ENCODE measurements around the gene IL6.
"Not testable (repeated sequence)": the region's sequence is repeated elsewhere in the genome, so short reads cannot be mapped to it uniquely, and the experiment has no call there.

The IL6 gene

DNA sequence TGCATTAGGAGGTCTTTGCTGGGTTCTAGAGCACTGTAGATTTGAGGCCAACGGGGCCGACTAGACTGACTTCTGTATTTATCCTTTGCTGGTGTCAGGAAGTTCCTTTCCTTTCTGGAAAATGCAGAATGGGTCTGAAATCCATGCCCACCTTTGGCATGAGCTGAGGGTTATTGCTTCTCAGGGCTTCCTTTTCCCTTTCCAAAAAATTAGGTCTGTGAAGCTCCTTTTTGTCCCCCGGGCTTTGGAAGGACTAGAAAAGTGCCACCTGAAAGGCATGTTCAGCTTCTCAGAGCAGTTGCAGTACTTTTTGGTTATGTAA, 675 bp downstream of the IL6 start:
- DNase-seq (ENCODE audit: low spot score), result no peak

DNA sequence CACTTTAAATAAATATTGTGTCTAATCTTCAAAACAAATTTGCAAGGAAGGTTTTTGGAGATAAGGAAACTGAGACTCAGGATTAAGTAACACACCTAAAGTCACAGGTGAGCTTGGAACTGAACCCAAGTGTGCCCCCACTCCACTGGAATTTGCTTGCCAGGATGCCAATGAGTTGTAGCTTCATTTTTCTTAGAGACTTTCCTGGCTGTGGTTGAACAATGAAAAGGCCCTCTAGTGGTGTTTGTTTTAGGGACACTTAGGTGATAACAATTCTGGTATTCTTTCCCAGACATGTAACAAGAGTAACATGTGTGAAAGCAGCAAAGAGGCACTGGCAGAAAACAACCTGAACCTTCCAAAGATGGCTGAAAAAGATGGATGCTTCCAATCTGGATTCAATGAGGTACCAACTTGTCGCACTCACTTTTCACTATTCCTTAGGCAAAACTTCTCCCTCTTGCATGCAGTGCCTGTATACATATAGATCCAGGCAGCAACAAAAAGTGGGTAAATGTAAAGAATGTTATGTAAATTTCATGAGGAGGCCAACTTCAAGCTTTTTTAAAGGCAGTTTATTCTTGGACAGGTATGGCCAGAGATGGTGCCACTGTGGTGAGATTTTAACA, 1.5 kb downstream of the IL6 start:
- peak; percentile 48 for DNase-seq (ENCODE audit: low spot score)

DNA sequence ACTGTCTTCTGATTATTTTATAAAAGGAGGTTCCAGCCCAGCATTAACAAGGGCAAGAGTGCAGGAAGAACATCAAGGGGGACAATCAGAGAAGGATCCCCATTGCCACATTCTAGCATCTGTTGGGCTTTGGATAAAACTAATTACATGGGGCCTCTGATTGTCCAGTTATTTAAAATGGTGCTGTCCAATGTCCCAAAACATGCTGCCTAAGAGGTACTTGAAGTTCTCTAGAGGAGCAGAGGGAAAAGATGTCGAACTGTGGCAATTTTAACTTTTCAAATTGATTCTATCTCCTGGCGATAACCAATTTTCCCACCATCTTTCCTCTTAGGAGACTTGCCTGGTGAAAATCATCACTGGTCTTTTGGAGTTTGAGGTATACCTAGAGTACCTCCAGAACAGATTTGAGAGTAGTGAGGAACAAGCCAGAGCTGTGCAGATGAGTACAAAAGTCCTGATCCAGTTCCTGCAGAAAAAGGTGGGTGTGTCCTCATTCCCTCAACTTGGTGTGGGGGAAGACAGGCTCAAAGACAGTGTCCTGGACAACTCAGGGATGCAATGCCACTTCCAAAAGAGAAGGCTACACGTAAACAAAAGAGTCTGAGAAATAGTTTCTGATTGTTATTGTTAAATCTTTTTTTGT, 2.3 kb downstream of the IL6 start:
- no peak for DNase-seq (ENCODE audit: low spot score)

DNA sequence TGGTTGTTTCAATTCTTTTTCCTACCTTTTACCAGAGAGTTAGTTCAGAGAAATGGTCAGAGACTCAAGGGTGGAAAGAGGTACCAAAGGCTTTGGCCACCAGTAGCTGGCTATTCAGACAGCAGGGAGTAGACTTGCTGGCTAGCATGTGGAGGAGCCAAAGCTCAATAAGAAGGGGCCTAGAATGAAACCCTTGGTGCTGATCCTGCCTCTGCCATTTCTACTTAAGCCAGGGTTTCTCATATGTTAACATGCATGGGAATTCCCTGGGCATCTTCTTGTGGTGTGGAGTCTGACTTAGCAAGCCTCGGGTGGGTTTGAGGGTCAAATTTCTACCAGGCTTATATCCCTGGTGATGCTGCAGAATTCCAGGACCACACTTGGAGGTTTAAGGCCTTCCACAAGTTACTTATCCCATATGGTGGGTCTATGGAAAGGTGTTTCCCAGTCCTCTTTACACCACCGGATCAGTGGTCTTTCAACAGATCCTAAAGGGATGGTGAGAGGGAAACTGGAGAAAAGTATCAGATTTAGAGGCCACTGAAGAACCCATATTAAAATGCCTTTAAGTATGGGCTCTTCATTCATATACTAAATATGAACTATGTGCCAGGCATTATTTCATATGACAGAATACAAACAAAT, 3.2 kb downstream of the IL6 start:
- DNase-seq (ENCODE audit: low spot score), result no peak

DNA sequence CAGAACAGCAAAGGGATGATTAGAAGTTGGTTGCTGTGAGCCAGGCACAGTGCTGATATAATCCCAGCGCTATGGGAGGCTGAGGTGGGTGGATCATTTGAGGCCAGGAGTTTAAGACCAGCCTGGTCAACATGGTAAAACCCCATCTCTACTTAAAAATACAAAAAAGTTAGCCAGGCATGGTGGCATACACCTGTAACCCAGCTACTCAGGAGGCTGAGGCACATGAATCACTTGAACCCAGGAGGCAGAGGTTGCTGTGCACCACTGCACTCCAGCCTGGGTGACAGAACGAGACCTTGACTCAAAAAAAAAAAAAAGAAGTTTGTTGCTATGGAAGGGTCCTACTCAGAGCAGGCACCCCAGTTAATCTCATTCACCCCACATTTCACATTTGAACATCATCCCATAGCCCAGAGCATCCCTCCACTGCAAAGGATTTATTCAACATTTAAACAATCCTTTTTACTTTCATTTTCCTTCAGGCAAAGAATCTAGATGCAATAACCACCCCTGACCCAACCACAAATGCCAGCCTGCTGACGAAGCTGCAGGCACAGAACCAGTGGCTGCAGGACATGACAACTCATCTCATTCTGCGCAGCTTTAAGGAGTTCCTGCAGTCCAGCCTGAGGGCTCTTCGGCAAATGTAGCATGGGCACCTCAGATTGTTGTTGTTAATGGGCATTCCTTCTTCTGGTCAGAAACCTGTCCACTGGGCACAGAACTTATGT, 4.1 kb downstream of the IL6 start:
- DNase-seq (ENCODE audit: low spot score), result no peak

DNA sequence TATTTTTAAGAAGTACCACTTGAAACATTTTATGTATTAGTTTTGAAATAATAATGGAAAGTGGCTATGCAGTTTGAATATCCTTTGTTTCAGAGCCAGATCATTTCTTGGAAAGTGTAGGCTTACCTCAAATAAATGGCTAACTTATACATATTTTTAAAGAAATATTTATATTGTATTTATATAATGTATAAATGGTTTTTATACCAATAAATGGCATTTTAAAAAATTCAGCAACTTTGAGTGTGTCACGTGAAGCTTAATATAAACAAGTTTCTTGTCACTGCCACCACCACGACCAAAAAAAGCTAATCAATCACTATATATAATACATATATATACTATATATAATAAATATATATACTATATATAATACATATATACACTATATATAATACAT, 4.8 kb downstream of the IL6 start:
- DNase-seq (ENCODE audit: low spot score), result no peak

DNA sequence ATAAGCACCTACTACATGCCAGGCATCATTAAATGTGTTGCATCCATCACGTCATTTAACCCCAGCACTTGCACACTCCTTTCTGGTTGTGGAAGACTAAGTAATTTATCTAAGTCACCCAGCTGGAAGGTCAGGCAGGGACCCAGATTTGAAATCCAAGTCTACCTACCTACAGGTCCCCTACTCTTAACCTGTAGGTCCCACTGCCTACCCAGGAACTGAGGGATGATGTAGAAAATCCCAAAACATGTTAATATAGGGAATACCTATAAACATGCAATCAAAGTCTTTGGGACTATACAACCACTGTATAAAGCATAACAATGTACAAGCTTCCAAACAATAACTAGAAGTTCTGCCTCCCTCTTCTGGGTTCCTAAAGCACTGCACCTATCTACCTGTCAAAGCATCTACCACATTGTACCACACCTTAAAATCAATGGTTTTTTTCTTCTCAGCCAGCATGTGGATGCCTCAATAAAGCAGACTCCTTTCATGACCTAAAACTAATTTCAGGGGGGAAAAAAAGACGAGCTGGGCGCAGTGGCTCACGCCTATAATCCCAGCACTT, 5.6 kb downstream of the IL6 start:
- no peak for DNase-seq (ENCODE audit: low spot score)

DNA sequence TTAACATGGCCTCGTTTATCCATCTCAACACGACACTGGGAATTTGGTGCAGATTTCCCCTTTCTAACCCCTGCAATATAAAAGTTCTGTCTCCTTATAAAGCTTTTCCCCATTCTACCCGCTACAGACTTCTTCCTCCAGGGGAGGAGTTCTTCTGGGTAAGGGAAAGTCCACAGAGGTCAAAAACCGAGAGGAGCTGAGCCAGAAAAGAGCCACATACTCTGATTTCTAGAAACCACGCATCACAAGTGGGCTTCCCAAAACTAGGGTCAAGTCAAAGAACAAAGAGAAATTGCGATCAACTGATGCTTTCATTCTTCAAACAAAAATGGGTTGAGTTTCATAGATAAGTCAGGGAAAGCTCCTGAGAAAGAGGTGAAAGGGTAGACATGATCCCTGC, 6.8 kb downstream of the IL6 start:
- DNase-seq (ENCODE audit: low spot score), result no peak

DNA sequence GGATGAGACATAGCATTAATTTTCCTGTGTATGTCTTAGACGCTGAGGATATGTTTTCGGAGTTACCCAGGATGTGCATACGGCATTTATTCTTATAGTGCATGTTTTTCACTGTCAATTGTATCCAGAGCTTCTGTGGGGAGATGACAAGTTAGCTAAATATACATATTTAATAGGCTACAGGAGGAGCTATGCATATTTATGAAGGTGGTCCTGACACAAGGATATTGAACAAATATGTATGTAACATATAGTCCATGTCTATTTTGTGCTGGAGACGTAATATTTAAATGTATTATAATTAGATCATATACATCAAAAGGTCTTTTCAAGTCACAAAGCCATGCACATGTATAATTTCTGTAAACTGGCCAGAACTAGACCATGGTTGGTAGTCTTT, 16.0 kb downstream of the IL6 start:
- no peak for DNase-seq (ENCODE audit: low spot score)

DNA sequence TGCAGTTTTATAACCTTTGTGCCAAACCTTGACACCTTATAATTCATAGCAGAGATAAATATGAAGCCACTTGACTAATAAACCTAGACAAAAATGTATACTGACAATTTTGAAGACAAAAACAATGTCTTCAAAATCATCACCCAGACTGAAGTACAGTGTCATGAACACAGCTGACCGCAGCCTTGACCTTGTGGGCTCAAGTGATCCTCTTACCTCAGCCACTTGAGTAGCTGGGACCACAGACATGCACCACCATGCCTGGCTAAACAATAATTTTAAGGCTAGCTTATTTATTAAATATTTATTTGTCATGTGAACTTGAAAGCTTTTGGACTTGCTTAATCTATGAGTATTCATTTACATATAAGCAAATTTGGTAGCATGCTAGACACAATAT, 24.3 kb downstream of the IL6 start:
- DNase-seq (ENCODE audit: low spot score), result no peak

DNA sequence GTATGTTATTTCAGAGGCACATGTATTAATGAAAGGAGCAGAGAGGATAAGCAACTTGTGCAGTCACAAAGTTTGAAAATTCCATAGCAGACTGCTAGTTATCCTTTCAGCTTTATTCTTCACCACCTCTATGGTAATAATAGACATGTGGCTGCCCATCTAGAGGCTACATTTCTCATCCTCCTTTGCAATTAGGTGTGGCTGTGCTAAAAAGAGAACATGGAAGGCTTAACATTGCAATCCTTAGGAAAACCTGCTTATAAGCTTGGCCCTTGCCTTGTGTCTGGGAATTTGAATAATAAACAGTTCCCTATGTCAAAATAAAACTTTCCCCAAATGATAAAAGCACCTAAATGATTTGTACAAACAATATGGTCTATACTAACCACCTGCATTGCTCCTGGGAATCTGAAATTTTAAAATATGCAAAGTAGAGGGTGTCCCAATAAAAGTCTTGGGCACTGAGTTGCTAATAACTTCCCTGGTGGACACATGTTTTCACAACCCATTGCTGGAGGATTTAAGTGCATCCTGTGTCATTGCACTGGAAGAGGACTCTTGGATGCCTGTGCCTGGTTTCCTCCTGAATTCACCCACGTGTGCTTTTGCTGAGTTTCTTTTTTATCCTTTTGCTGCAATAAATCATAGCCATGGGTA, 30.5 kb downstream of the IL6 start:
- DNase-seq (ENCODE audit: low spot score), result no peak

DNA sequence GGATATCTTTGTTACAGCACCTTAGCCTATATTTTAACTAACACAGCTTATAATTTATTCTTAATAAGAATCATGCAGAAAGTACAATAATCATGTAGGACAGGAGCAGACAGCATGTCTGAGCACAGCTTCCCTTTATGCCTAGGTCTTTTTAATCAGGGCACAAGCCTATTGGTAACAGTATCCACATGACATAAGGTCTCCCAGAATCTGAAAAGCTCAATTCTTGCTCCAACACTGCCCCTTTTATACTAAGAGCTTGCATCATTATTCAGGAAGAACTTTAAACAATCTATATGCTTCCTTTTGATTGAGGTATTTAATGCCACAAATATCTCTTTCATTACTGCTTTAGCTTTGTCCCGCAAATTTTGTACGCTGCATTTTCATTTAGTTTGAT, 31.6 kb downstream of the IL6 start:
- no peak for DNase-seq (ENCODE audit: low spot score)

DNA sequence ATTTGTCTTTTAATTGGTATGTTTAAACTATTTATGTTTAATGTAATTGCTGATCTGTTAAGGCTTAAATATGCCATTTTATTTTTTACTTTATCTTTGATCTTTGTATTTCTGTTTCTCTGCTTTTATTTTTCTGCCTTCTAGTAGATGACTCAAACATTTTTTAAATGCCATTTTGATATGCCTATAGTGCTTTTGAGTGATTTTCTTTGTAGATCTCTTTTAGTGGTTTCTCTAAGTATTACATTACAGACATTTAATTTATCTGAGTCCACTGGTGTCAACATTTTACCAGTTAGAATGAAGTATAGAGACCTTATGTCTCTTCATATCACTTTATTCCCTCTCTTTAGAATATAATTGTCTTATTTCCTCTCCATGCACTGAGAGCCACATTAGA, 32.7 kb downstream of the IL6 start:
- no peak for DNase-seq (ENCODE audit: low spot score)

DNA sequence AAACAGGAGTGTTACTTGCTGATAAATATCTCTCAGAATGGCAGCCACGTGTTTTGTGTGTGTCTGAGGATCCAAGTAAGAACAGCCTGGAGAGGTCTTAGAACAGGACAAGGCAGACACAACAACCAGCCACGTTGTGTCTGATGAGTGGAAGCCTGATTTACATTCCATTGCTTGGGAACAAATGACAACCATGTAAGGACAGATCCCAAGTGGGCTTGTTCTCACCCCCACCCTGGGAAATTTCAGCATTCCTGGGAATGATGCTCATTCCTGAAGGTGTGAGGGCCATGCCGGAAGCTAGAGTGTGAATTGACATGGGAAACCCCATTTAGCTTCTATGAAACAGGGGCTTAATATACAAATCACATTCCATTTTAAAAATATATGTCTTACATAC, 35.9 kb downstream of the IL6 start:
- no peak for DNase-seq (ENCODE audit: low spot score)

DNA sequence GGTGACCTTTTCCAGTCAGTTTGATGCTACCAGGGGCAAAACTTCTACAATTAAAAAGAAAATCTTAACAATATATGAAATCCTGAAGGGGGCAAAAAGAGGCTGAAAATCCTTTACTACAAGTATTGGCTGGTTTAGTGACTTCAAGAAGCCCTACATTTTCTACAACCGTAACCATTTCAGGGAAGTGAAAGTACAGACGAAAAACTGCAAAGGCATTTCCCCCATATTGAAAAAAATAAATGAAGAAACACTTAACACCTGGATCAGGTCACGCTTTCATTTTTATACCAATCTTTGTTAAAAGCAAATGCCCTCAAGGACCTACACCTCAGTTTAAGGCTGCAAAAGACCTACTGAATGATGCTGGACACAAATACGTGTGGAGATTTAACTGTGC, 38.6 kb downstream of the IL6 start:
- DNase-seq (ENCODE audit: low spot score), result peak; percentile 50

DNA sequence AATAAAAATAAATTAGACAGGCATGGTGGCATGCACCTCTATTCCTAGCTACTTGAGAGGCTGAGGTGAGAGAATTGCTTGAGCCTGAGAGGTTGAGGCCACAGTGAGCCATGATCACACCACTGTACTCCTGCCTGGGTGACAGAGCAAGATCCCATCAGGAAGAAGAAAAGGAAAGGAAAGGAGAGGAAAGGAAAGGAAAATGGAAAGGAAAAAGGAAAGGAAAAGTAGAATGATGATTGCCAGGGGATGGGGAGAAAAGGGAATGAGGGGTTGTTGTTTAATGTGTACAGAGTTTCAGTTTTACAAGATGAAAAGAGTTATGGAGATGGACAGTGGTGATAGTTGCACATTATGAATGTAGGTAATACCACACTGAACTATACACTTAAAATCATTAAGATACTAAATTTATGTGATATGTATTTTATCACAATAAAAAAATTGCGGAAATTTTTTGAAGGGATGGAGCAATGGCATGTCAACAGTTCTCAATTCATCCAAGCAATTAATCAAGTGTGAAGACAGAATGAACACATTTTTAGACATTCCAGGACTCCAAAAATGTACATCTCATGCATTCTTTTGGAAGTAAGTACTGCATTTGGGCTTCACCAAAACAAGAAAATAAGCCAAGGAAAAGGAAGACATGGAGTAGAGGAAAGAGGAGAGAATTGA, 44.3 kb downstream of the IL6 start:
- no peak for DNase-seq (ENCODE audit: low spot score)

DNA sequence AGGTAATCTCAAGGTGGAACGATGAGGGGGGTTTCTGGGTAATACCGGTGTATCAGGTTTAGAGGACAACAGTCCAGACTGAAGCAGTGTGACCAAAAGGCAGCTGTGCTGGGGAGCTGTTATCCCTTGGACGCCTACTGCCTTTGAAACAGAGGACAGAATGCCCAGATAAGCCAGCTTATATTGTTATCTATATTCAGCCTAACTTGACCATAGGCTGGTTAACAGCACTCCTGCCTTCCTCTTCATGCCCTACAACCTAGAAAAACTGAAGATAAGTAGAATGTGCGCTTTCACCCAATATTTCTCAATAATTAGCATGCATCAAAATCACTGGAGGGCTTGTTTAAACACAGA, 44.9 kb downstream of the IL6 start:
- no peak for DNase-seq (ENCODE audit: low spot score)

DNA sequence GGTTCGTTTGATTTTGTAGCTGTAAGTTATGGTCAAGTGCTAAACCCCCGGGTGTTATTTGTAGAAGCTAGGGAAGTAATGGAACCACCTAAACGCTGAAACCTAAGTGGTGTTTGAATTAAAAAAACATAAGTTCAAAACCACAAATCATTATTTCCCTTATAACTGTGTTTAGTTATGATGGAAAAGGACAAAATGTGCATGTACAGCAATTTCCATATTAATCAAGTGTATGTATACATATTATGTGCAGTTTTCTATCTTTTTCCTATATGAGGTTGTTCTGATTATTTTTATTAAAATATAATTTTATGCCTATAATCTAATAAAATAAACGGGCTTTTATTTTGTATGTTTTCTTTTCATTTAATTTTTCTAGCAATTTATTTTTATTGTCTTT, 45.9 kb downstream of the IL6 start:
- DNase-seq (ENCODE audit: low spot score), result no peak

DNA sequence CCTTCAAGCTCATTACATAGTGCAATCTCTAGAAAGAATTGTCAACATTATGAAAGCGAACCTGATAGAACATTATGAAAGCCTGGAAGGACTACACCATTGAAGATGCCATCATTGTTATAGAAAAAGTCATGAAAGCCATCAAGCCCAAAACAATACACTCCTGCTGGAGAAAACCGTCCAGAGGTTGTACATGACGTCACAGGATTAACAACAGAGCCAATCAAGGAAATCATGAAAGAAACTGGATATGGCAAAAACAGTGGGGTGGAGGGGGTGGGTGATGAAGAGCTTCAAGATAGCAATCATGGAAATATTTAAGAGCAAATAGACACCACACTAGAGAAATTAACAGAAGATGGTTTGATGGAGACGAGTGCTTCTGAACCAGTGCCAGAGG, 50.0 kb downstream of the IL6 start:
- DNase-seq (ENCODE audit: low spot score), result no peak

DNA sequence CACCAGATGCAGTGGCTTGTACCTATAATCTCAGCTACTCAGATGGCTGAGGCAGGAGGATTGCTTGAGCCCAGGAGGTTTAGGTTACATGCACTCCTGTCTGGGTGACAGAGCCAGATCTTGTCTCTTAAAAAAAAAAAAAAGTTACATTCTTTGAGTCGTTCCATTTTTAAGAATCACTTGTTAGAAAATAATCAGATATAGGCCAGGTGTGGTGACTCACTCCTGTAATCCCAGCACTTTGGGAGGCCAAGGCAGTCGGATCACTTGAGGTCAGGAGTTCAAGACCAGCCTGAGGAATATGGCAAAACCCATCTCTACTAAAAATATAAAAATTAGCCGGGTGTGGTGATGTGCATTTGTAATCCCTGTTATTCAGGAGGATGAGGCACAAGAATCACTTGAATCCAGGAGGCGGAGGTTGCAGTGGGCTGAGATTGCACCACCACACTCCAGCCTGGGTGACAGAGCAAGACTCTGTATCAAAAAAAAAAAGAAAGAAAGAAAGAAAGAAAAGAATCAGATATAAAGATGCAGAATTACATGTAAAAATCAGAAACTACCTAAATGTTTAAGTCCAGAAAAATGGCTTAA, 52.8 kb downstream of the IL6 start:
- DNase-seq (ENCODE audit: low spot score), result not testable (repeated sequence)

DNA sequence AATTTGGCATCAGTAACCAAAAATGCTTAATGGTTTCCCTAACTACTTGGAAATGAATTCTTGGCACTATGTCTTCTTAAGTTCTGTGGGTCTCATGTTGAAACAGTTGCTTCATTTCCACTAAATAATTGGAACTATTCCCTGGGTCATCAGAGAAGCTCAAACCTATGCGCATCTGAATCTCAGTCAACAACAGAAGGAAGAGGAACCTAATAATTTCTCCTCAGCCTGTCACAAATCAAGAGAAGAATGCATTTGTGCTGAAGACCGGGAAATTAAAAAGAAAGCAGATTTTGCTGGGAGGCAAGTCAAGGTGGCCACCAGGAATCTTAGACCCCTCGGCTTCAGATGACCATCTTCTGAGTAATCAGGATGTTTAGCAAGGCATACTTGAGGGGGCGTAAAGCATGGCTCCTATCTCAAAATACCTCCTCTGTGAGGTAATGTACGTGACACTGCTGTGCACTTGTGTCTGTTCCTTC, 54.3 kb downstream of the IL6 start:
- DNase-seq (ENCODE audit: low spot score), result no peak
